NB4 (cell line): ENCODE results near the gene OR52L1.
"Not testable (repeated sequence)": the region's sequence is repeated elsewhere in the genome, so short reads cannot be mapped to it uniquely, and the experiment has no call there.

ENCODE experiments used
- DNase-seq: peaks from one replicate; pipeline ENCODE4 v3.0.0; 2010; ENCODE audit warnings: low read depth
- H3K4me3 ChIP-seq: one replicate; pipeline ENCODE4 v1.5.1; 2011; ENCODE audit warnings: mild to moderate bottlenecking, low read depth, low read length, moderate library complexity
- MYC ChIP-seq: IDR thresholded peaks from 2 replicates; pipeline ENCODE4 v1.6.1; 2011; ENCODE audit warnings: low read depth, low read length
- POLR2A ChIP-seq: IDR thresholded peaks from 2 replicates; pipeline ENCODE4 v1.6.1; 2011; ENCODE audit warnings: mild to moderate bottlenecking; ENCODE audit not compliant: insufficient read length; ENCODE audit errors: extremely low read depth
- TF ChIP-seq, protein P1 (sequence below): IDR thresholded peaks from 2 replicates; pipeline ENCODE4 v1.6.1; 2011; ENCODE audit warnings: low read depth, low read length
- TF ChIP-seq, protein P2 (sequence below): IDR thresholded peaks from one replicate; pipeline ENCODE4 v1.5.1; 2012; ENCODE audit warnings: low read depth, low read length

The OR52L1 gene

DNA sequence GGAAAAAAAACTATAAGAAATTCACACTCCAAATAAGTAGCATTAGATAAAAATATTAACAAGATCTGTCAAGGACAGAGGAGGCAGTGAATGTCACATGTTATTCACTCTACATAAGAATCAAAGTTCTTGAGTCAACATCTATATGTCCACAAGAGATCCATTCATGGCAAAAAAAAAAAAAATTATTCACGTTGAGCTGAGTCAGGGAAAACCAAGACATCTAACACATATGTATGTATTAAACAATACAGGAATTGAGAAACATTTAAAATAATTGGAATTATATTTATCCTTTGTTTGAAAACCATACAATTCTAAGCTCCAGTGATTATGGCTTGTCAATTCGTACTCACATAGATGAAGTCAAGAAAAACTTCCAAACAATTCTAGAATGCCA is 19.8 kb downstream of the OR52L1 start:
- DNase-seq = no peak
- no peak overlapping the region for H3K4me3 ChIP-seq
- no peak for TF ChIP-seq POLR2A
- TF ChIP-seq MYC = no peak
- TF ChIP-seq, protein P1, sequence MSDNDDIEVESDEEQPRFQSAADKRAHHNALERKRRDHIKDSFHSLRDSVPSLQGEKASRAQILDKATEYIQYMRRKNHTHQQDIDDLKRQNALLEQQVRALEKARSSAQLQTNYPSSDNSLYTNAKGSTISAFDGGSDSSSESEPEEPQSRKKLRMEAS = no peak
- TF ChIP-seq, protein P2, sequence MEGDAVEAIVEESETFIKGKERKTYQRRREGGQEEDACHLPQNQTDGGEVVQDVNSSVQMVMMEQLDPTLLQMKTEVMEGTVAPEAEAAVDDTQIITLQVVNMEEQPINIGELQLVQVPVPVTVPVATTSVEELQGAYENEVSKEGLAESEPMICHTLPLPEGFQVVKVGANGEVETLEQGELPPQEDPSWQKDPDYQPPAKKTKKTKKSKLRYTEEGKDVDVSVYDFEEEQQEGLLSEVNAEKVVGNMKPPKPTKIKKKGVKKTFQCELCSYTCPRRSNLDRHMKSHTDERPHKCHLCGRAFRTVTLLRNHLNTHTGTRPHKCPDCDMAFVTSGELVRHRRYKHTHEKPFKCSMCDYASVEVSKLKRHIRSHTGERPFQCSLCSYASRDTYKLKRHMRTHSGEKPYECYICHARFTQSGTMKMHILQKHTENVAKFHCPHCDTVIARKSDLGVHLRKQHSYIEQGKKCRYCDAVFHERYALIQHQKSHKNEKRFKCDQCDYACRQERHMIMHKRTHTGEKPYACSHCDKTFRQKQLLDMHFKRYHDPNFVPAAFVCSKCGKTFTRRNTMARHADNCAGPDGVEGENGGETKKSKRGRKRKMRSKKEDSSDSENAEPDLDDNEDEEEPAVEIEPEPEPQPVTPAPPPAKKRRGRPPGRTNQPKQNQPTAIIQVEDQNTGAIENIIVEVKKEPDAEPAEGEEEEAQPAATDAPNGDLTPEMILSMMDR = no peak

- H3K4me3 ChIP-seq = not testable (repeated sequence)
Measured at GRCh38 chr11:5960704-5961320, 26.0 kb downstream of the OR52L1 start.

GRCh38 chr11:5955586-5955985 is 31.2 kb downstream of the OR52L1 start:
- no peak overlapping the region for H3K4me3 ChIP-seq
- TF ChIP-seq POLR2A (no peak), MYC (no peak)
- TF ChIP-seq, protein P1 = no peak
- TF ChIP-seq, protein P2 = no peak
- DNase-seq = no peak

More at GRCh38 chr11:5960704-5961320, 26.0 kb downstream of the OR52L1 start:
- not testable (repeated sequence) for DNase-seq

- no peak for DNase-seq
- TF ChIP-seq, protein P1 = no peak
- TF ChIP-seq, protein P2 = no peak
- TF ChIP-seq POLR2A (no peak), MYC (no peak)
- no peak within 1 kb of the TSS for H3K4me3 ChIP-seq
Measured at GRCh38 chr11:5941951-5942350, 44.8 kb downstream of the OR52L1 start, which contains the start of gene OR56A3. Gene OR56A3, plus strand, starts transcription at chr11:5942251. Its CDS starts 5,096 bp downstream, at chr11:5947347.

- TF ChIP-seq, protein P1 = no peak
- TF ChIP-seq, protein P2 = no peak
- TF ChIP-seq POLR2A (no peak), MYC (no peak)
- no peak for DNase-seq
- no peak overlapping the region for H3K4me3 ChIP-seq
Measured at GRCh38 chr11:5940748-5941147, 46.0 kb downstream of the OR52L1 start.

GRCh38 chr11:5938603-5938965 is 48.2 kb downstream of the OR52L1 start:
- TF ChIP-seq, protein P1 = no peak
- TF ChIP-seq, protein P2 = no peak
- TF ChIP-seq MYC (no peak), POLR2A (no peak)
- no peak for DNase-seq
- H3K4me3 ChIP-seq = no peak overlapping the region
